ENCODE measurements around the gene KRTAP4-5. TPM values are rescaled to one million over a fixed set of nuclear protein-coding genes. Genes with fewer than 3 reads are reported as not detected.
"Not testable (repeated sequence)": the region's sequence is repeated elsewhere in the genome, so short reads cannot be mapped to it uniquely, and the experiment has no call there.

The KRTAP4-5 gene
- total RNA-seq, 1 donor from 2014 or later, result not detected

GRCh38 chr17:41147531-41148204, 2.0 kb downstream of the KRTAP4-5 start:
- no peak for DNase-seq (ENCODE audit: low spot score)

GRCh38 chr17:41145261-41145660, 4.4 kb downstream of the KRTAP4-5 start:
- DNase-seq (ENCODE audit: low spot score), result no peak

GRCh38 chr17:41144846-41145245, 4.8 kb downstream of the KRTAP4-5 start:
- DNase-seq (ENCODE audit: low spot score), result no peak

DNA sequence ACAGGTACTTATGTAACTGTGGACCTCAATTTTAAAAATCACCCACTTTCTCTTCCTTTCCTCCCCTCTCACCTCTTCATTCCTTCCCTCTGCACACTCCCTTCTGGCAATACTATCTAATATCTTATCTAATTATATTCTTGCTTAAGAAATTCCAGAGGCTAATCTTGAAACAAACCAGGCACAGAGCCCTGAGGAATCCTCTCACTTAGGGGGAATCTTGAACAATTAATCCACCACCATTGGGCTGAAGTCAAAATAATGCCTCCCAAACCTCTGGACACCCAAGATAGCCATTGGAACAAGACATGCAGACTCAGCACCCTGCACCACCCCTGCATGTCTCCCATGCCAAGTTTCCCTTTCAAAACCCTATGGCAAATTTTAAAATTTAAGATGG, 8.3 kb downstream of the KRTAP4-5 start:
- DNase-seq (ENCODE audit: low spot score), result no peak

DNA sequence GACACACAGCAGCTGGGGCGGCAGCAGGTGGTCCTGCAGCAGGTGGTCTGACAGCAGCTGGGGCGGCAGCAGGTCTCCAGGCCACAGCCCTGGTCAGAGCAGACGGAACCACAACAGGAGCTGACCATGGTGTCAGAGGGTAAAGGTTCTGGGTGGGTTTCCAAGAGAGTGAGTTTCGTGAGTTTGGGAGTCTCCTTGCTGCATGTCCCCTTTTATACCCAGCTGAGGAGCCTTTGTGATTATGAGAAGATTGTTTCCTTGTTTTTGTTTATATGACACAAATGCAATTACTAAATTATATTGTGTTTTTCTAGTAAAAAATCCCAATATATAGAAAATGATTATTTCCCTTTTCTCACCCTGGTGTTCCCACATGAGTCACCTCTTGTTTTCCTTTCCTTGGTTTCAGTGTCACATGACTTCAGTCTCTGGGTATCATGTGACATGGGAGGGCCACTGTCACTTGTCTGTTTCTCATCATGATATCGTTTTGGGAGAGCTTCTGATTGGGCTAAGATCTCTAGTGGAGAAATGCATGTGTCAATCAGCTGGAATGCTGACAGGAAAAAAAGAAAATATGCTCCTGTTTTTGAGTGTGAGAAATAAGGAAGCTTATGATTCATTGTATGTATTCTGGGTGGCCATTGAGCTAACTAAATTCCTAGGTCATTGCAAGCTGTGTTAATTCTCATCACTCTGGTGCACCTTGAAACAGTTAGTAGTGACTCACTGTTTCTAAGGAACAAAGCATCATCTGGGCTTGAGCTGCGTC, 9.1 kb downstream of the KRTAP4-5 start, which contains the start of gene KRTAP4-6:
TSS of gene KRTAP4-6 (minus strand) at position 185 of the 772 bp plus-strand sequence. CDS start at position 128, 57 bp downstream.
- DNase-seq (ENCODE audit: low spot score), result no peak

DNA sequence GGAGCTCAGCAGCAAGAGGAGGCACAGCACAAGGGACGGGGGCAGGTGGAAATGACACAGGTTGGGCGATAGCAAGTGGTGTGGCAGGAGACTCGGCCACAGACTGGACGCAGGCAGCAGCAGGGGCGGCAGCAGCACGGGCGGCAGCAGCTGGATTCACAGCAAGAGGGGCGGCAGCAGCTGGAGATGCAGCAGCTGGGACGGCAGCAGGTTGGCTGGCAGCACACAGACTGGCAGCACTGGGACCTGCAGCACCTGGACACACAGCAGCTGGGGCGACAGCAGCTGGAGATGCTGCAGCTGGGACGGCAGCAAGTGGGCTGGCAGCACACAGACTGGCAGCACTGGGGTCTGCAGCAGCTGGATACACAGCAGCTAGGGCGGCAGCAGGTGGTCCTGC, 9.8 kb downstream of the KRTAP4-5 start:
- not testable (repeated sequence) for DNase-seq (ENCODE audit: low spot score)

DNA sequence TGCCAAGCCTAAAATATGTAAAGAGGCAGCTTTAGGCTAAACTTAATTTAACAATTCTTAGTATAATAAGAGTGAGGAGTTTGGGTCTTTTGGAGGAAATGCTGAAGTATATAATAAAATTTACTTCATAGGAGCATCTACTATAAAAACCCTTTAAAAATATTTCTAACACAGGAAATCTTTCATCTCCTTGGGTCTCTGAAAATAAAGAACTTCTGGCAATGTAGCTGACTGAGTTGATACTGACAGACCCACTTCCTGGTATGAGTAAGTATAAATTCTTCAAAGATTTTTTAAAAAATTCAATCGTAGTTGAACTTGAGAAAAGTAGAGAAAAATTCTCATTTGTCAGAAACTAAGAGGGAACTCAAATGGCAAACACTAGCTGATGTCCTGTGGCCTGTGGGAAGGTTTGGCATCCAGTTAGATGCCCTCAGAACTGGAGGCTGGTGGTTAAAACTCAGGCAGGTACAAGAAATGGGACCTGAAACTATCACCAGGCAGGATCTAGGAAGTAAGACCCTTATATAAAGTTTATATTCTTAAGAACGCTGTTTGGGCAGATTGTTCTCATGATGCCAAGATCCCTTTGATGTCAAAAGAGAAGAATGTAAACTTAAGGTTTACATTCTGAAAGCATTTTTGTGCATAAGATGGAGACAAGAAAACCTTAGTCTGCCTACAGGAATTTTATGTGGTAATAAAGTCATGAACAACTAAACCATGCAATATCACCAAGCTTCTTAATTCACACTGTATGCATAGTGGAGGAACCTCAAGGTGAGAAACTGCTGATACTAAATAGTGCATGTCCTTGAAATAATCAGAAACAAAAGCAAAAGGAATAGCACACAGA, 15.5 kb downstream of the KRTAP4-5 start:
- DNase-seq (ENCODE audit: low spot score), result no peak

DNA sequence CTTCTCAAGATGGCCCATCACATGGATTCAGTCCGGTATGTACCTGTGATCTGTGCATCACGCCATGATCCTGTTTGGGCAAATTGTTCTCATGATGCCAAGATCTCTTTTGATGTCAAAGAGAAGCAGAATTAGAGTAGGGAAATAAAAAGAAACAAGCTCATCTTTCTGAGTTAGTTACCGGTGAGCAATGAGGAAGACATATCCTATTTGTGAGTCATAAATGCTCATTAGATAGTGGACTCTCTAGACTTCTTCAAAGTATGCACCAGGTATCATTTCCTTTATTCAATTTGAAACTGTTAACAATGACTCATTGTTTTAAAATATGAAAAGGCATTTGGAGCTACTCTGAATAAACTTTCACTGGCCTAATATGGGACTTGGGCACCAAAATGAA, 17.6 kb downstream of the KRTAP4-5 start:
- DNase-seq (ENCODE audit: low spot score), result no peak

- DNase-seq (ENCODE audit: low spot score), result no peak
Observed at GRCh38 chr17:41127371-41127770, 22.3 kb downstream of the KRTAP4-5 start.

DNA sequence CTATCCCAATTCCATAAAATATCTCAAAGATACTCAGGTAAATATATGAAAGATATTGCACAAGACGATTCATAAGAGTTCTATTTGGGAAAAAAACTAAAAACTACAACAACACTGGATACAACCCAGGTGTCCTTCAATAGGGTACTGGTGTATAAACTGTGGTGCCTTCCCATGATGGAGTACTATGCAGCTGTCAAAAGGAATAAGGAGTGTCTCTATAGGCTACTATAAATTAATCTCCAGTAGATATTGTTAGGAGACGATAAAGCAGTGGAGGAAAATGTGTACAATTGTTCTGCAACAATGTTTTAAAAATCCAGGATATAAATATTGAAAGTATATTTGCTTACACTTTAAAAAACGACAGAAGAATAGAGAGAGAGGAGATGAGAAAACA, 23.2 kb downstream of the KRTAP4-5 start:
- no peak for DNase-seq (ENCODE audit: low spot score)

DNA sequence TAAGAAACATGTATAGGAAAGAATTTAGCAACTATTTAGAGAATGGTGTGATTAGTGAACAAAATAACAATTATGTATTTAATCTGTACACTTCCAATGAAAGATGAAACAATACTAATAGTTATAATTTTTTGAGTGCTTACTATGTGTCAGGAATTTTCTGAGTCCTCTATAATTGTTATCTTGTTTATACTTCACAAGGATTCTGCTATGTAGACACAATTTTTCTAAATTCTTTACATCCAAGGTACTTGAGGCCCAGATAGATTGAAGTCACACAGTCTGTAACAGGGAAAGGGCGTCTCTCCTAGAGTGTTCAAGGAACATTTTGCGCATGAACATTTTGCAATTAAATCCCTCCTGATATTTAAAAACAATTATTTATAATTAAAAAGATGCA, 24.6 kb downstream of the KRTAP4-5 start:
- DNase-seq (ENCODE audit: low spot score), result no peak

DNA sequence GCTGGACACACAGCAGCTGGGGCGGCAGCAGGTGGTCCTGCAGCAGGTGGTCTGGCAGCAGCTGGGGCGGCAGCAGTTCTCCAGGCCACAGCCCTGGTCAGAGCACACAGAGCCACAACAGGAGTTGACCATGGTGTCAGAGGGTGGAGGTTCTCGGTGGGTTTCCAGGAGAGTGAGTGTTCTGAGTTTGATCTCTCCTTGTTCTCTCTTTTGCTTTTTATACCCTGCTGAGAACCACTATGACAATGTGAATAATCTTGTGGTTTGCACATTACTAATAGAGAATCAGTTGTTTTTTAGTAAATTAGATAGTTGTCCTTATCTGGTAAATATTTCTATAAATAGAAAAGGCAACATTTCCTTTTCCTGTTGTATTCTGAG, 25.6 kb downstream of the KRTAP4-5 start, which contains the start of gene KRTAP4-12:
TSS of gene KRTAP4-12 (minus strand) at position 192 of the 381 bp plus-strand sequence. CDS start at position 132, 60 bp downstream.
- DNase-seq (ENCODE audit: low spot score), result not testable (repeated sequence)

GRCh38 chr17:41123292-41123990, 26.2 kb downstream of the KRTAP4-5 start:
- not testable (repeated sequence) for DNase-seq (ENCODE audit: low spot score)

GRCh38 chr17:41121742-41122141, 27.9 kb downstream of the KRTAP4-5 start:
- no peak for DNase-seq (ENCODE audit: low spot score)

GRCh38 chr17:41119696-41120690, 29.6 kb downstream of the KRTAP4-5 start:
- not testable (repeated sequence) for DNase-seq (ENCODE audit: low spot score)

- DNase-seq (ENCODE audit: low spot score), result no peak
Observed at GRCh38 chr17:41118721-41119120, 30.9 kb downstream of the KRTAP4-5 start.

DNA sequence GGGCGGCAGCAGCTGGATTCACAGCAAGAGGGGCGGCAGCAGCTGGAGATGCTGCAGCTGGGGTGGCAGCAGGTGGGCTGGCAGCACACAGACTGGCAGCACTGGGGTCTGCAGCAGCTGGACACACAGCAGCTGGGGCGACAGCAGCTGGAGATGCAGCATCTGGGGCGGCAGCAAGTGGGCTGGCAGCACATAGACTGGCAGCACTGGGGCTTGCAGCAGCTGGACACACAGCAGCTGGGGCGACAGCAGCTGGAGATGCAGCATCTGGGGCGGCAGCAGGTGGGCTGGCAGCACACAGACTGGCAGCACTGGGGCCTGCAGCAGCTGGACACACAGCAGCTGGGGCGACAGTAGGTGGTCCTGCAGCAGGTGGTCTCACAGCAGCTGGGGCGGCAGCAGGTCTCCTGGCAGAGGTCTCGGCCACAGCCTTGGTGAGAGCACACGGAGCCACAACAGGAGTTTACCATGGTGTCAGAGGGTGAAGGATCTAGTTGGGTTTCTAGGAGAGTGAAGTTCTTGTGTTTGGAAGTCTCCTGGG, 31.7 kb downstream of the KRTAP4-5 start, which contains the start of gene KRTAP4-11:
TSS of gene KRTAP4-11 (minus strand) at position 528 of the 541 bp plus-strand sequence. CDS start at position 470, 58 bp downstream.
- not testable (repeated sequence) for DNase-seq (ENCODE audit: low spot score)

GRCh38 chr17:41116297-41116696, 33.3 kb downstream of the KRTAP4-5 start:
- no peak for DNase-seq (ENCODE audit: low spot score)
